ENCODE measurements around the gene WSCD1. TPM values are rescaled to one million over a fixed set of nuclear protein-coding genes. Genes with fewer than 3 reads are reported as not detected.

The WSCD1 gene
- polyA plus RNA-seq (2012; ENCODE audit: insufficient read length, low read depth): 182 TPM

- TF ChIP-seq SIN3A (IDR thresholded peaks at IDR 0.05; ENCODE audit: borderline replicate concordance, insufficient read depth, low read length) (peak; percentile 16; the same call in 1 of the 2 replicates), FOXP2 (optimal IDR thresholded peaks at IDR 0.05; ENCODE audit: borderline replicate concordance, extremely low read depth, extremely low read length, insufficient read depth) (peak; percentile 31), TAF1 (IDR thresholded peaks at IDR 0.05; ENCODE audit: borderline replicate concordance, insufficient read depth, low read length) (no peak)
Observed at GRCh38 chr17:6069539-6070429, at the start of gene WSCD1. TSS of gene WSCD1 (plus strand) at chr17:6070379. CDS start at chr17:6080659, 10,280 bp downstream.

GRCh38 chr17:6021011-6021400 is 49.2 kb upstream of the WSCD1 start:
- no peak for TF ChIP-seq FOXP2 (optimal IDR thresholded peaks at IDR 0.05; ENCODE audit: borderline replicate concordance, extremely low read depth, extremely low read length, insufficient read depth)

GRCh38 chr17:6021627-6022026 is 48.6 kb upstream of the WSCD1 start:
- TF ChIP-seq POLR2AphosphoS5 (IDR thresholded peaks at IDR 0.05; ENCODE audit: low read depth, low read length) (no peak), REST (IDR thresholded peaks at IDR 0.05; ENCODE audit: insufficient read depth in 1 of 2, low read depth in 2 of 2, low read length in 2 of 2) (no peak), SIN3A (IDR thresholded peaks at IDR 0.05; ENCODE audit: borderline replicate concordance, insufficient read depth, low read length) (no peak), TAF1 (IDR thresholded peaks at IDR 0.05; ENCODE audit: borderline replicate concordance, insufficient read depth, low read length) (no peak)

- TF ChIP-seq FOXP2 (optimal IDR thresholded peaks at IDR 0.05; ENCODE audit: borderline replicate concordance, extremely low read depth, extremely low read length, insufficient read depth): no peak
Observed at GRCh38 chr17:6023036-6023831, 46.9 kb upstream of the WSCD1 start.

GRCh38 chr17:6024576-6024975 is 45.6 kb upstream of the WSCD1 start:
- no peak for TF ChIP-seq SIN3A (IDR thresholded peaks at IDR 0.05; ENCODE audit: borderline replicate concordance, insufficient read depth, low read length)
- no peak for TF ChIP-seq POLR2AphosphoS5 (IDR thresholded peaks at IDR 0.05; ENCODE audit: low read depth, low read length)
- no peak for TF ChIP-seq REST (IDR thresholded peaks at IDR 0.05; ENCODE audit: insufficient read depth in 1 of 2, low read depth in 2 of 2, low read length in 2 of 2)
- no peak for TF ChIP-seq FOXP2 (optimal IDR thresholded peaks at IDR 0.05; ENCODE audit: borderline replicate concordance, extremely low read depth, extremely low read length, insufficient read depth)
- no peak for TF ChIP-seq TAF1 (IDR thresholded peaks at IDR 0.05; ENCODE audit: borderline replicate concordance, insufficient read depth, low read length)

- TF ChIP-seq POLR2AphosphoS5 (IDR thresholded peaks at IDR 0.05; ENCODE audit: low read depth, low read length) (no peak), REST (IDR thresholded peaks at IDR 0.05; ENCODE audit: insufficient read depth in 1 of 2, low read depth in 2 of 2, low read length in 2 of 2) (no peak), SIN3A (IDR thresholded peaks at IDR 0.05; ENCODE audit: borderline replicate concordance, insufficient read depth, low read length) (no peak), FOXP2 (optimal IDR thresholded peaks at IDR 0.05; ENCODE audit: borderline replicate concordance, extremely low read depth, extremely low read length, insufficient read depth) (no peak), TAF1 (IDR thresholded peaks at IDR 0.05; ENCODE audit: borderline replicate concordance, insufficient read depth, low read length) (no peak)
Observed at GRCh38 chr17:6027342-6028024, 42.7 kb upstream of the WSCD1 start.
